Heart left ventricle (tissue), 13 donors: Measurements from ENCODE around the gene CTCF.

Source experiments
- POLR2A ChIP-seq, 2 donors: fragments of 450-650 bp; IDR thresholded peaks; one replicate each; pipeline ENCODE4 v1.6.1; 2017; ENCODE audit warnings: antibody characterized with exemption in 2 of 2, mild to moderate bottlenecking in 2 of 2, moderate library complexity in 2 of 2
- TF ChIP-seq, protein P1 (sequence below), 12 donors: fragments of 200-600 bp; sonication (generic) in 4 of 12; IDR thresholded peaks; one replicate each; pipeline versions ENCODE4 v1.5.0 to v1.8.0; 2018 to 2022; ENCODE audit warnings: antibody characterized with exemption in 12 of 12, mild to moderate bottlenecking in 5 of 12
- donor health status: ischemic (EF 13 %, LVEDD 7.1; RV severe dilation, severe dysfunction).
- donor health status: DM: no; HTN: yes; CAD: no.
- donor health status: DM: no; HTN: no; CAD: no.
- donor health status: ischemic (EF 25% LVEDD 6.9; RV normal size, moderate dysfunction).
- donor health status: ischemic (EF 25% LVEDD 5.7; RV mildly dilated, moderate dysfunction).
- donor health status: ischemic (EF 35%, LVEDD 5.7; RV mildly dilated, moderate dysfunction).
- donor health status: nonischemic (EF 11% LVEDD 7.7; RV severe dilation, severe dysfunction).
- donor health status: DM: yes; HTN: yes; CAD: no.
- donor health status: PGD.
- donor health status: ischemic (EF 29% LVEDD 5.4; RV normal size, mild dysfunction).
- donor health status: nonischemic (EF 23%, LVEDD 6.1; RV moderate dilation, normal function).

GRCh38 chr16:67651847-67652246 is 89.5 kb downstream of the CTCF start:
- TF ChIP-seq, protein P1, sequence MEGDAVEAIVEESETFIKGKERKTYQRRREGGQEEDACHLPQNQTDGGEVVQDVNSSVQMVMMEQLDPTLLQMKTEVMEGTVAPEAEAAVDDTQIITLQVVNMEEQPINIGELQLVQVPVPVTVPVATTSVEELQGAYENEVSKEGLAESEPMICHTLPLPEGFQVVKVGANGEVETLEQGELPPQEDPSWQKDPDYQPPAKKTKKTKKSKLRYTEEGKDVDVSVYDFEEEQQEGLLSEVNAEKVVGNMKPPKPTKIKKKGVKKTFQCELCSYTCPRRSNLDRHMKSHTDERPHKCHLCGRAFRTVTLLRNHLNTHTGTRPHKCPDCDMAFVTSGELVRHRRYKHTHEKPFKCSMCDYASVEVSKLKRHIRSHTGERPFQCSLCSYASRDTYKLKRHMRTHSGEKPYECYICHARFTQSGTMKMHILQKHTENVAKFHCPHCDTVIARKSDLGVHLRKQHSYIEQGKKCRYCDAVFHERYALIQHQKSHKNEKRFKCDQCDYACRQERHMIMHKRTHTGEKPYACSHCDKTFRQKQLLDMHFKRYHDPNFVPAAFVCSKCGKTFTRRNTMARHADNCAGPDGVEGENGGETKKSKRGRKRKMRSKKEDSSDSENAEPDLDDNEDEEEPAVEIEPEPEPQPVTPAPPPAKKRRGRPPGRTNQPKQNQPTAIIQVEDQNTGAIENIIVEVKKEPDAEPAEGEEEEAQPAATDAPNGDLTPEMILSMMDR (IDR thresholded peaks at IDR 0.05) = no peak
- no peak for TF ChIP-seq POLR2A (IDR thresholded peaks at IDR 0.05)
